ENCODE data around the gene EEF1G.

DNA sequence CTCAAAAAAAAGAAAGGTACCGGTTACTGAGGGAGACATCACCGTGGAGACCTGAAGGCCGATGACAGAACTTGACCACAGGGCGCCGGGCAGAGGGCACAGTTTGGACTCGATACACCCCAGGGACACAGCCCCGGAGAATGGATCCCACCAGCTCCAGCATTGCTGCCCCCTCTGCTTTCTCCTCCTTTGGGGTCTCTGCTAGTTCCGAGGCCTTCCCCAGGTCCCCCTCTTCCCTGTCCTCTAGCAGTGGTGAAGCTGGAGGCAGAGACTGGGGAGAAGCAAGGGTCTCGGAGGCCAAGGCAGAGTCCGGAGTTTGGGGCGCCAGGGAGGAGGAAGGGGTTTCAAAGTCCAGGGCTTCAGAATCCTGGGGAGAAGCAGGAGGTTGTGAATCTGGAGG, 4.8 kb upstream of the EEF1G start:
- TF ChIP-seq, protein P1, sequence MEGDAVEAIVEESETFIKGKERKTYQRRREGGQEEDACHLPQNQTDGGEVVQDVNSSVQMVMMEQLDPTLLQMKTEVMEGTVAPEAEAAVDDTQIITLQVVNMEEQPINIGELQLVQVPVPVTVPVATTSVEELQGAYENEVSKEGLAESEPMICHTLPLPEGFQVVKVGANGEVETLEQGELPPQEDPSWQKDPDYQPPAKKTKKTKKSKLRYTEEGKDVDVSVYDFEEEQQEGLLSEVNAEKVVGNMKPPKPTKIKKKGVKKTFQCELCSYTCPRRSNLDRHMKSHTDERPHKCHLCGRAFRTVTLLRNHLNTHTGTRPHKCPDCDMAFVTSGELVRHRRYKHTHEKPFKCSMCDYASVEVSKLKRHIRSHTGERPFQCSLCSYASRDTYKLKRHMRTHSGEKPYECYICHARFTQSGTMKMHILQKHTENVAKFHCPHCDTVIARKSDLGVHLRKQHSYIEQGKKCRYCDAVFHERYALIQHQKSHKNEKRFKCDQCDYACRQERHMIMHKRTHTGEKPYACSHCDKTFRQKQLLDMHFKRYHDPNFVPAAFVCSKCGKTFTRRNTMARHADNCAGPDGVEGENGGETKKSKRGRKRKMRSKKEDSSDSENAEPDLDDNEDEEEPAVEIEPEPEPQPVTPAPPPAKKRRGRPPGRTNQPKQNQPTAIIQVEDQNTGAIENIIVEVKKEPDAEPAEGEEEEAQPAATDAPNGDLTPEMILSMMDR (IDR thresholded peaks at IDR 0.05) = no peak
- TF ChIP-seq EZH2 (IDR thresholded peaks at IDR 0.05; ENCODE audit: borderline replicate concordance, insufficient read depth, low read depth, low read length, poor library complexity, severe bottlenecking) = no peak

All from B cell (primary cell).